HCEC 1CT (cell line): ENCODE measurements around the gene RAB37.

Source experiments
- DNase-seq: peaks from one replicate; pipeline ENCODE4 v3.0.0-alpha.2; 2017

Gene RAB37

GRCh38 chr17:74746376-74746775 is 9.3 kb downstream of the RAB37 start:
- no peak for DNase-seq

DNA sequence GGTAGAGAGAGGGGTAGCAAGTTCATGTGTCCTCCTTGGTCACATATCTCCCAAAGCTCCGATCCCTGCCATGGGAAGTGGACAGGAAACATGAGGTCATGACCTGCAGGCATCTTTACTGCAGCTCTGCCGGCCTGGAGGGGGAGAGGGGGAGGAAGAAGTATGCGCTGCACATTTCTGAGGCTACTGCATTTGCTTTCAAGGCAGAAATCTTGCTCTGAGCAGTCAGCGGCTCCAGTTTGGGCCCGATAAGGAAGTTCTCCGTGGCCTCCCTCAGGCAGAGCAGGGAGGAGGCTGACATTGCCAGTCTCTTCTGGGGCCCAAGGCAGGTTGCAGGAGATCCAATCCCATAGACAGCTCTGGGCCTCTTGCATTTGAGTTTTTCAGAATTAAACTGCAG is 9.9 kb downstream of the RAB37 start:
- no peak for DNase-seq

DNA sequence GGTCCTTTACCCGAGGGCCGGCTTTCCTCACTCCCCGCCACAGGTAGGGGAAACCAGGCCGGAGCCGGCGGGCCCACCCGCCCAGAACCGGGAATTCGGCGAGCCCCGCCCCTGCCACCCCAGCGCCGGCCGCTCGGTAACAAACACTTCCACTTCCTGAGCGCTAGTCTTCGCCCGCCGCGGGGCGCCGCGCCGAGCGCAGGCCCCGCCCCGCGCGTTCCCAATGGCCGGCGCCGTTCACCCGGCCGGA is 11.1 kb downstream of the RAB37 start:
- DNase-seq: no peak

DNA sequence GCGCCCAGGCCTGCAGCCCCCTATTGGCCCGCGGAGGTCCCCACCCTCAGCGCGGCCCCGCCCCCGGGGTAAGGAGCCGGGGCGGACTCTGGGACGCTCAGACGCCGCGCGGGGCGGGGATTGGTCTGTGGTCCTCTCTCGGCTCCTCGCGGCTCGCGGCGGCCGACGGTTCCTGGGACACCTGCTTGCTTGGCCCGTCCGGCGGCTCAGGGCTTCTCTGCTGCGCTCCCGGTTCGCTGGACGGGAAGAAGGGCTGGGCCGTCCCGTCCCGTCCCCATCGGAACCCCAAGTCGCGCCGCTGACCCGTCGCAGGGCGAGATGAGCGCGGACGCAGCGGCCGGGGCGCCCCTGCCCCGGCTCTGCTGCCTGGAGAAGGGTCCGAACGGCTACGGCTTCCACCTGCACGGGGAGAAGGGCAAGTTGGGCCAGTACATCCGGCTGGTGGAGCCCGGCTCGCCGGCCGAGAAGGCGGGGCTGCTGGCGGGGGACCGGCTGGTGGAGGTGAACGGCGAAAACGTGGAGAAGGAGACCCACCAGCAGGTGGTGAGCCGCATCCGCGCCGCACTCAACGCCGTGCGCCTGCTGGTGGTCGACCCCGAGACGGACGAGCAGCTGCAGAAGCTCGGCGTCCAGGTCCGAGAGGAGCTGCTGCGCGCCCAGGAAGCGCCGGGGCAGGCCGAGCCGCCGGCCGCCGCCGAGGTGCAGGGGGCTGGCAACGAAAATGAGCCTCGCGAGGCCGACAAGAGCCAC is 11.6 kb downstream of the RAB37 start, which contains the start of gene NHERF1:
TSS of gene NHERF1 (plus strand) at position 100 of the 750 bp plus-strand sequence. CDS start at position 319, 219 bp downstream.
- peak; percentile 92 for DNase-seq

- DNase-seq: no peak
Observed at GRCh38 chr17:74749279-74750038, 12.4 kb downstream of the RAB37 start.

- no peak for DNase-seq
Observed at GRCh38 chr17:74750039-74750326, 12.9 kb downstream of the RAB37 start.

GRCh38 chr17:74750327-74751069 is 13.4 kb downstream of the RAB37 start:
- DNase-seq: no peak

GRCh38 chr17:74752415-74752814 is 15.4 kb downstream of the RAB37 start:
- DNase-seq: no peak

DNA sequence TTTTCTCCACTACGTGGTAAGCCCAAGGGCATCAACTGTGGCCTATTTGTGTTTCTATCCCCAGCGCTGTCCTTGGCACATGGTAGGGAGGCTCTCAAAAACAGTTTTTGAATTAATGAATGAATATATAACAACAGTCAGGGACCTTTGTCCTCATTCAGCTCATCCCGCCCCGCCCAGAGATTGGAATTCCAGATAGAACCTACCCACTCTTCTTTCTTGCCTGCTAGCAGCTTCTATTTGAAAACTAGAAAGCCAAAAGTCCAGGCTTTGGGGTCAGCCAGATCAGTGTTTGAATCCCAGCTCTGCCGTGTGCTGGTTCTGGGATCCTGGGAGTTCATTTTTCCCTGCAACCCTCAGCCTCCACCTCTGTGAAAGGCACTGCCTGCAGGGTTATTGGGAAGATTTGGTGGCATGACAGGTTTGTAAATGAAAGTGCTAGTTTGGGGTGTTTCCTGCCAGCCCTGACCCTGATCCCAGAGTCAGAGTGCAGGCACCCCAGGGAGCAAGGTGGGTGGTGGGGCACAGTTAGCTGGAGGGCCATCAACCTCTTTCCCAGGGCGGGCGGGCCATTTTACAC is 15.9 kb downstream of the RAB37 start:
- no peak for DNase-seq

DNA sequence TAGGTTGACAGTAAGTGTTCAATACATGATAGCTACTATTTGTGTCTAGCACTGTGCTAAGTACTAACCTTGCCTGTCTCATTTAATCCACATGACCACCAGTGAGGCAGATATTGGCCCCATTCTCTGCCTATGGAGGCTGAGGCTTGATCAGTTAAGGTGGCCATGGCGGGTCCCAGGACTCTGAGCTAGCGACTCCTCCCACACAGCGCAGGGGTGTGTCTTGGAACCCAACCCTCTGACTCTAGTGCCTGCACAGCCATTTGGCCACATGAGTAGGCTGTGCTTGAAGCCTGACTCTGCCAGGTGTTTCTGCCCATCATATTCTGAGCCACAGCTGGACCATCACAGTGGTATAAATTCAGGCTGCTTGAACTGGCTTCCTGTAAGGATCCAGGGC is 17.8 kb downstream of the RAB37 start:
- no peak for DNase-seq

GRCh38 chr17:74755533-74755932 is 18.5 kb downstream of the RAB37 start:
- DNase-seq: no peak

DNA sequence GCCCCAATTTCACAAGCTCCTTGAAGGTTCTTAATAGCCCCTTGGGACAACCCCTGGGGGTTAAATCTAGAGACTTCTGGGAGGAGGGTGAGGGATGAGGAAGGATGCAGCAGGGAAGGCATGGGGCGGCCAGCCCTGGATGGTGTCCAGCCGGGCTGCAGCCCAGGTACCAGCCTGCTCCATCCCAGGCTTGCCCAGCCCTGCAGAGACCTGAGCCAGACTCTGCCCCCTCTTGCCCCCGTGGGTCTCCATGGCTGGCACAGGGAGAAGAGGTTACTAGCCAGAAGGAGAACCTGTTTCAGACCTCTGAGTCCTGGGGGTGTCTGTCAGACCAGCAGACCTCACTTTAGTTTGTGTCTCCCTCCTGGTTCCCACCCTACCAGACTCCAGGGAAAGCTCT is 19.8 kb downstream of the RAB37 start:
- no peak for DNase-seq

GRCh38 chr17:74757502-74757901 is 20.4 kb downstream of the RAB37 start:
- DNase-seq: no peak

GRCh38 chr17:74757931-74758847 is 21.1 kb downstream of the RAB37 start:
- DNase-seq: no peak

DNA sequence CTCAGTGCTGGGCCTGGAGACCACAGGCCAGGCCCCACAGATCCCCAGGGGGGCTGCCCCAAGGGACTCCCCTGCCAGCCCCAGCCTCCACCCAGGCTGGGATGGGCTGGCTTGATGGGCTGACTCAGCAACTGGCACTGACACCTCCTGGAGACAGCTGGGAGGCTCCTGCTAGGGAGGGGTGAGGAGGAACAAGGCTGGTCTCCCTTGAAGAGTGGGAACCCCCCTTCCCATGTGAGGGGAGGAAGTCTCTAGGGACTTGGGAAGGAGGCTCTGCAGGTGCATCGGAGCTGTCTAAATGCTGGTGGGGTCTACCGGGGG is 21.8 kb downstream of the RAB37 start:
- DNase-seq: no peak

DNA sequence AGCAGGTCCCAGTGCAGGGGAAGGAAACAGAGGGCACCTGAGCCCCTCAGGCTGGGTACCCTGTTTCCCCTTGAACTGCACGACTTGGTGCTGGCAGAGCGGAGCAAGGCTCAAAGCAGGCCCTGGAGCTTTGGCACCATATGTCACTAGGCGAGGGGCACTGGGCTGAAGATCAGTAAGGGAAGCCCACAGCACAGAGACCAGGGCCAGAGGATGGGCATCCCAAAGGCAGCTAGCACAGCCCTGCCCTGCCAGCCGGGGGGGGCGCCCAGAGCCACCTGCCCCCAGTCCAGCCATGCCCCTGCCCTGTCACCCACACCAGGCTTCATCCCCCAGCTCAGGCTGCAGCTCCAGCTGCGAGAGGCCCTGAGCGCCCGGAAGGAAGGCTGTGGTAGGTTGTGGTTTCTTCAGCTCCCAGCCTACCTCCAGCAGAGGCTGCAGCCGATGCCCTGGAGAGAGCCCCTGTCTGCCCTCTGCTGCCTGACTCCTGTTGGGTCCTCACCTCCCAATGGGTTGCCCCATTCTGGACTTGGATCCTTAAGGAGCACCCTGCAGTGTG is 22.3 kb downstream of the RAB37 start:
- no peak for DNase-seq

- DNase-seq: no peak
Observed at GRCh38 chr17:74759941-74760340, 22.9 kb downstream of the RAB37 start.

DNA sequence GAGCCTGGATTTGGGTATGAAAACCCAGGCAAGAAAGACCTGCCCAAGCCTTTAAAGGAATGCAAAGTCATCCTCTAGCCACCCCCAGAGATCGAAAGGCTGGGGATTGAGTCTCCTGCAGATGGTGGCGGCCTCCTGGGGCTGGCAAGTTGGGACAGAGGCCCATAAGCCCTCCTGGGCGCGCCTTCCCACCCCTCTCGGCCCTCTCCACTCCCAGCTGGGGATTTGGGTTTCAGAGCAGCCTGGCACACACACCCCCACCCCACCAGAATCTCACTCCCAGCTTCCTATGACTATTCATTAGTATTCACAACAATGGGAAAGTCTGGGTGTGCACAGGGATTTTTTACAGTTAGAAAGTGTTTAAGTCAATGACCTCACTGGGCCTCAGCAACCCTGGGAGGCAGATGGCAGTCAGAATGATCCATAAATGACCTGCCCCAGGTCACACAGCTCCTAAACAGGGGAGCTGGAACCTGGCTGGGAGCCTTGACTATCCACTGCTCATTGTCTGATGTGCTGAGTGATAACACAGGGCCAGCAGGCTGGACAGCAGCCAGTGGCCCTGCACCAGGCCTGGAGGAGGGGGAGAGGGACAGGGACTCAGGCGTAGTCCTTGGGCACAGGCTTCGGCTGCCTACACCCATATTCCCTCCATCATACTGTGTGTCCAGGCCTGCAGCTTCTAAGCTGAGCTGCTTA is 23.5 kb downstream of the RAB37 start:
- no peak for DNase-seq

- no peak for DNase-seq
Observed at GRCh38 chr17:74761419-74761818, 24.4 kb downstream of the RAB37 start.

GRCh38 chr17:74761931-74762330 is 24.9 kb downstream of the RAB37 start:
- no peak for DNase-seq

DNA sequence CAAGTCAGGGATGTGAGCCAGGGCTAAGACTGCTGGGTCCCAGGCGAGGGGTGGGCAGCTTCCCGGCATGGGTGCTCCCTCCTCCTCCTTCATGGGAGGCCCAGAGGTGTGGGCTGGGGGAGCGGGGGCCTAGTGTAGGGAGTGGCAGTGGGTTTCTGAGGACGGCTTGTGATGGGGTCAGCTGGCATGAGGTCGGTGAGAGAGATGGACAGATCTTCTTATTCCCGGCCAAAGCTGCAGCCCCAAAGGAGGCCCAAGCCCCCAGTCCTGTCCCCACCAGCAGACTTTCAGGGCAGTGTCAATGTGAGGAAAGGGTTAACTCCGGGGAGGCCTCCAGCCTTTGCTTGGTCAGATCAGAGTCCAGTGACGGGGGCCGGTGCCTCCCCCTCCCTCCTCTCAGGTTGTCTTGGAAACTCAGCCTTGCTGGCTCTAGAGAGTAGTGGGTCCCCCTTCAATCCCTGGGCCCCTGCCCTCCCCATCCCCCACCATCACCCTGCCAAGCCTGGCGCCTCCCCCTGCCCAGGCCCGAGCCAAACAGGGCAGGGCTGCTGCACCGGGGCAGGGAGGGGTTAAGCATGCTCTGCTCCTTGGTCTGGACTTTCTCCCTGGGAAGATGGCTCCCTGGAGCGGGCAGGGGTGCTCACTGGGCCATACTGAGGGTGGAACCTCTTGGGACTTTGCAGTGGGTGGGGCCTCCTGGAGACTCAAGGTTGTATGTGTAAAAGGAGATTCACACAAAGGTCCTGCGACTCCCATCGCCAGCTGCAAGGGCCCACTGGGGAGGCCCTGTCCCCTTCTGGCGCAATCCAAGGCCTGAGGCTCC is 26.7 kb downstream of the RAB37 start:
- DNase-seq: no peak
